CD4-positive, alpha-beta memory T cell (primary cell): ENCODE data around the gene MEIS2. TPM values are rescaled to one million over a fixed set of nuclear protein-coding genes. Genes with fewer than 3 reads are reported as not detected.
A peak's percentile ranks its signal among the peaks of the same experiment; 100 is the strongest.

Experiments used
- CTCF ChIA-PET: fragments of 350-600 bp; sonication (Branson Sonifier 250); formaldehyde crosslinking; loops from one replicate; lab custom pipeline; 2021; ENCODE audit warnings: inconsistent platforms; ENCODE audit not compliant: partially characterized antibody; lab: Charles Lee
- POLR2A ChIA-PET: fragments of 350-600 bp; sonication (Branson Sonifier 250); formaldehyde crosslinking; loops from one replicate; lab custom pipeline; 2021; ENCODE audit not compliant: partially characterized antibody; lab: Charles Lee
- DNase-seq, 5 donors: peaks; one replicate each; pipeline versions ENCODE4 v3.0.0 to v3.0.0-alpha.2; 2020 to 2022; ENCODE audit warnings: mixed read lengths in 1 of 5
- H3K27ac ChIP-seq: one replicate; pipeline ENCODE4 v1.7.0; 2013; ENCODE audit warnings: low read depth, low read length
- H3K27me3 ChIP-seq: 2 replicates; pipeline ENCODE4 v1.7.0; 2013; ENCODE audit warnings: mild to moderate bottlenecking, low read length, moderate library complexity; ENCODE audit not compliant: insufficient read depth
- H3K36me3 ChIP-seq: 2 replicates; pipeline ENCODE4 v1.7.0; 2013; ENCODE audit warnings: mild to moderate bottlenecking, low read length, moderate library complexity; ENCODE audit not compliant: insufficient read depth
- H3K4me1 ChIP-seq: 2 replicates; pipeline ENCODE4 v1.7.0; 2013; ENCODE audit warnings: mild to moderate bottlenecking, low read length, moderate library complexity; ENCODE audit not compliant: insufficient read depth
- H3K4me3 ChIP-seq, 2 donors: one replicate each; pipeline ENCODE4 v1.7.0; 2013; ENCODE audit warnings: low read length in 2 of 2, mild to moderate bottlenecking in 1 of 2
- H3K9me3 ChIP-seq, 2 donors: one replicate each; pipeline ENCODE4 v1.7.0; 2013; ENCODE audit warnings: low read length in 2 of 2, control low read depth in 1 of 2; ENCODE audit not compliant: control insufficient read depth in 1 of 2
- H3K27ac Mint-ChIP-seq, 7 donors: one replicate each; pipeline ENCODE4 v1.8.0; 2020 to 2021; ENCODE audit warnings: mixed read lengths in 7 of 7, mild to moderate bottlenecking in 6 of 7, inconsistent platforms in 3 of 7, moderate library complexity in 3 of 7
- H3K27me3 Mint-ChIP-seq, 2 donors: one replicate each; pipeline ENCODE4 v1.8.0; 2020 to 2021; ENCODE audit warnings: mixed read lengths in 2 of 2
- H3K36me3 Mint-ChIP-seq, 2 donors: one replicate each; pipeline ENCODE4 v1.8.0; 2020 to 2021; ENCODE audit warnings: mixed read lengths in 2 of 2, inconsistent platforms in 1 of 2, mild to moderate bottlenecking in 1 of 2
- H3K4me1 Mint-ChIP-seq, 4 donors: one replicate each; pipeline ENCODE4 v1.8.0; 2020 to 2021; ENCODE audit warnings: mixed read lengths in 4 of 4, mild to moderate bottlenecking in 1 of 4
- H3K4me3 Mint-ChIP-seq, 8 donors: one replicate each; pipeline ENCODE4 v1.8.0; 2020 to 2021; ENCODE audit warnings: mixed read lengths in 8 of 8, mild to moderate bottlenecking in 7 of 8, moderate library complexity in 6 of 8, inconsistent platforms in 3 of 8
- H3K9me3 Mint-ChIP-seq, 8 donors: one replicate each; pipeline ENCODE4 v1.8.0; 2020 to 2021; ENCODE audit warnings: mixed read lengths in 8 of 8, mild to moderate bottlenecking in 5 of 8, inconsistent platforms in 3 of 8, moderate library complexity in 1 of 8
- intact Hi-C: fragments of 100-400 bp; cut with micrococcal nuclease; formaldehyde crosslinking; loops from one replicate; pipeline ENCODE4 v1.15.1; 2023
- polyA plus RNA-seq, 2 donors: library from polyadenylated mRNA; unstranded; fragments of 300-500 nt; fragmentation: Illumina TruSeq; gene quantifications; one replicate each; pipeline ENCODE4 v1.2.3, GENCODE V29; 2021
- total RNA-seq, 2 experiments: library from RNA; stranded (reverse); gene quantifications; one replicate each; pipeline ENCODE4 v1.2.3, GENCODE V29; 2021

The MEIS2 gene
- total and polyA plus RNA-seq, 4 experiments from 2014 or later, result not detected

GRCh38 chr15:37093480-37094332 is 6.6 kb downstream of the MEIS2 start:
- no peak overlapping the region for H3K27ac Mint-ChIP-seq
- H3K27me3 ChIP-seq, result peaks cover 13% of the 10 kb centered on the region

GRCh38 chr15:37090543-37091175 is 9.7 kb downstream of the MEIS2 start:
- H3K4me3 ChIP-seq, result no peak overlapping the region
- H3K9me3 ChIP-seq, result no peaks in the 10 kb centered on the region
- Mint-ChIP-seq H3K4me3 (no peak overlapping the region), H3K9me3 (peaks cover 0 to 7% (median 1%) of the 10 kb centered on the region in 8 donors), H3K4me1 (peaks cover 0 to 5% (median 3%) of the 10 kb centered on the region in 4 donors), H3K27me3 (peaks cover 31 to 47% of the 10 kb centered on the region in 2 donors), H3K27ac (no peak overlapping the region), H3K36me3 (no peaks in the 10 kb centered on the region)
- DNase-seq, result no peak
- no peak overlapping the region for H3K27ac ChIP-seq
- peaks cover 4% of the 10 kb centered on the region for H3K4me1 ChIP-seq
- no peaks in the 10 kb centered on the region for H3K27me3 ChIP-seq
- ChIA-PET CTCF (no interaction called here), POLR2A (no interaction called here)
- H3K36me3 ChIP-seq, result no peaks in the 10 kb centered on the region
- intact Hi-C loops, result no loop called here

More at GRCh38 chr15:37093480-37094332, 6.6 kb downstream of the MEIS2 start:
- DNase-seq, result no peak
- POLR2A ChIA-PET, result no interaction called here
- H3K36me3 Mint-ChIP-seq, result peaks cover 0 to 1% of the 10 kb centered on the region in 2 donors
- H3K9me3 Mint-ChIP-seq, result peaks cover 0 to 9% (median 5%) of the 10 kb centered on the region in 8 donors
- CTCF ChIA-PET, result no interaction called here
- Histone ChIP-seq H3K4me3 (no peak overlapping the region), H3K27ac (no peak overlapping the region), H3K4me1 (peaks cover 20% of the 10 kb centered on the region), H3K9me3 (no peaks in the 10 kb centered on the region), H3K36me3 (no peaks in the 10 kb centered on the region)
- peaks cover 14 to 25% (median 20%) of the 10 kb centered on the region in 4 donors for H3K4me1 Mint-ChIP-seq
- intact Hi-C loops, result no loop called here
- peak overlapping the region in 1 of 8 donors; percentile 4 for H3K4me3 Mint-ChIP-seq
- peaks cover 57 to 65% of the 10 kb centered on the region in 2 donors for H3K27me3 Mint-ChIP-seq

GRCh38 chr15:37088436-37088835 is 11.9 kb downstream of the MEIS2 start:
- Histone ChIP-seq H3K27me3 (no peaks in the 10 kb centered on the region), H3K36me3 (no peaks in the 10 kb centered on the region), H3K9me3 (no peaks in the 10 kb centered on the region), H3K4me3 (no peak overlapping the region), H3K4me1 (no peaks in the 10 kb centered on the region), H3K27ac (no peak overlapping the region)
- intact Hi-C loops, result no loop called here
- Mint-ChIP-seq H3K9me3 (peaks cover 0 to 4% (median 0%) of the 10 kb centered on the region in 8 donors), H3K27ac (no peak overlapping the region), H3K36me3 (no peaks in the 10 kb centered on the region), H3K4me1 (no peaks in the 10 kb centered on the region), H3K27me3 (peaks cover 14 to 30% of the 10 kb centered on the region in 2 donors), H3K4me3 (no peak overlapping the region)
- CTCF ChIA-PET, result no interaction called here
- DNase-seq, result no peak
- POLR2A ChIA-PET, result no interaction called here

- ChIA-PET POLR2A (no interaction called here), CTCF (no interaction called here)
- Histone ChIP-seq H3K27me3 (no peaks in the 10 kb centered on the region), H3K9me3 (no peaks in the 10 kb centered on the region), H3K4me1 (no peaks in the 10 kb centered on the region), H3K36me3 (no peaks in the 10 kb centered on the region), H3K27ac (no peak overlapping the region), H3K4me3 (no peak overlapping the region)
- Mint-ChIP-seq H3K9me3 (peaks cover 0 to 2% (median 0%) of the 10 kb centered on the region in 8 donors), H3K4me3 (no peak overlapping the region), H3K27me3 (peaks cover 7 to 19% of the 10 kb centered on the region in 2 donors), H3K27ac (no peak overlapping the region), H3K4me1 (no peaks in the 10 kb centered on the region), H3K36me3 (no peaks in the 10 kb centered on the region)
- DNase-seq, result no peak
- intact Hi-C loops, result no loop called here
Measured at GRCh38 chr15:37087131-37087588, 13.2 kb downstream of the MEIS2 start.

GRCh38 chr15:37086521-37086920 is 13.8 kb downstream of the MEIS2 start:
- DNase-seq, result no peak
- POLR2A ChIA-PET, result no interaction called here
- Mint-ChIP-seq H3K27ac (no peak overlapping the region), H3K27me3 (peaks cover 3 to 15% of the 10 kb centered on the region in 2 donors), H3K4me3 (no peak overlapping the region), H3K36me3 (no peaks in the 10 kb centered on the region), H3K9me3 (peaks cover 0 to 2% (median 0%) of the 10 kb centered on the region in 8 donors), H3K4me1 (no peaks in the 10 kb centered on the region)
- H3K9me3 ChIP-seq, result no peaks in the 10 kb centered on the region
- H3K4me3 ChIP-seq, result no peak overlapping the region
- H3K4me1 ChIP-seq, result no peaks in the 10 kb centered on the region
- no peaks in the 10 kb centered on the region for H3K27me3 ChIP-seq
- H3K36me3 ChIP-seq, result no peaks in the 10 kb centered on the region
- no peak overlapping the region for H3K27ac ChIP-seq
- intact Hi-C loops, result no loop called here
- CTCF ChIA-PET, result no interaction called here

DNA sequence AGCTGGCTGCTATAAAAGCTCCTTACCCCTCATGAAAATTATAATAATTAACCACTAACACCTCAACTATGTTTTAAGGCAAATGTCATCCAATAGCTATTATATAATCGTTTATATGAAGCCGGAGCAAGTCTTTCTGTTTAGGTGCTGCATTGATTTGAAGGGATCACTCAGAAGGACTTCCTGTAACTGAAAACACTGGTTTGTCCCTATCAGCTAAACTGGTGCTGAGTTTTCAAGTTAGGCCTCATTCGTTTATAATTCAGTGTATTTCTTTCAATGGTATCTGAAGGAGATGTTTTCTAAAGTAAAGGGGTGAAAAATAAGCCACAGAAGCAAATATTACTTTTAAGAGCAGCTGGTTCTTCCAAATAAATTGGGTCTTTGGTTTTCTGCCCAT is 14.2 kb downstream of the MEIS2 start:
- Mint-ChIP-seq H3K27me3 (peaks cover 3 to 13% of the 10 kb centered on the region in 2 donors), H3K9me3 (peaks cover 0 to 2% (median 0%) of the 10 kb centered on the region in 8 donors), H3K4me1 (no peaks in the 10 kb centered on the region), H3K27ac (no peak overlapping the region), H3K36me3 (no peaks in the 10 kb centered on the region), H3K4me3 (no peak overlapping the region)
- POLR2A ChIA-PET, result no interaction called here
- CTCF ChIA-PET, result no interaction called here
- Histone ChIP-seq H3K27ac (no peak overlapping the region), H3K36me3 (no peaks in the 10 kb centered on the region), H3K9me3 (no peaks in the 10 kb centered on the region), H3K4me3 (no peak overlapping the region), H3K27me3 (no peaks in the 10 kb centered on the region), H3K4me1 (no peaks in the 10 kb centered on the region)
- DNase-seq, result no peak
- intact Hi-C loops, result no loop called here

GRCh38 chr15:37084602-37085001 is 15.7 kb downstream of the MEIS2 start:
- Histone ChIP-seq H3K36me3 (no peaks in the 10 kb centered on the region), H3K9me3 (no peaks in the 10 kb centered on the region), H3K4me3 (no peak overlapping the region), H3K27me3 (no peaks in the 10 kb centered on the region), H3K4me1 (no peaks in the 10 kb centered on the region), H3K27ac (no peak overlapping the region)
- intact Hi-C loops, result no loop called here
- H3K4me1 Mint-ChIP-seq, result no peaks in the 10 kb centered on the region
- DNase-seq, result no peak
- CTCF ChIA-PET, result no interaction called here
- H3K9me3 Mint-ChIP-seq, result peaks cover 0 to 2% (median 0%) of the 10 kb centered on the region in 8 donors
- no peaks in the 10 kb centered on the region for H3K36me3 Mint-ChIP-seq
- no peak overlapping the region for H3K27ac Mint-ChIP-seq
- H3K4me3 Mint-ChIP-seq, result no peak overlapping the region
- H3K27me3 Mint-ChIP-seq, result peaks cover 0 to 7% of the 10 kb centered on the region in 2 donors
- POLR2A ChIA-PET, result no interaction called here
